CD14-positive monocyte (primary cell): ENCODE data around the gene GKN1. TPM values are rescaled to one million over a fixed set of nuclear protein-coding genes. Genes with fewer than 3 reads are reported as not detected.

Experiments used
- DNase-seq, 3 donors: peaks; one replicate each; pipeline ENCODE4 v3.0.0-alpha.2; 2011 to 2022
- H2AFZ ChIP-seq: 2 replicates; pipeline ENCODE4 v1.6.0; 2012; ENCODE audit warnings: mild to moderate bottlenecking, low read depth, low read length, inconsistent platforms; ENCODE audit not compliant: insufficient read depth, poor library complexity, severe bottlenecking
- H3K27ac ChIP-seq, 2 donors: 1 replicate in 1 of 2; 2 replicates in 1 of 2; pipeline ENCODE4 v1.5.1; 2012 to 2013; ENCODE audit warnings: low read length in 2 of 2, control low read depth in 1 of 2, inconsistent platforms in 1 of 2, low read depth in 1 of 2, mild to moderate bottlenecking in 1 of 2
- H3K27me3 ChIP-seq, 2 donors: one replicate each; pipeline versions ENCODE4 v1.6.0 to v1.6.1; 2011 to 2013; ENCODE audit warnings: low read length in 2 of 2; ENCODE audit not compliant: control insufficient read depth in 2 of 2, insufficient read depth in 2 of 2
- H3K36me3 ChIP-seq, 2 donors: replicated peaks in 1 of 2; 1 replicate in 1 of 2; 2 replicates in 1 of 2; pipeline versions ENCODE4 v1.5.1 to v1.6.1; 2012 to 2013; ENCODE audit warnings: low read length in 2 of 2, control low read depth in 1 of 2, inconsistent platforms in 1 of 2, mild to moderate bottlenecking in 1 of 2; ENCODE audit not compliant: insufficient read depth in 2 of 2, control insufficient read depth in 1 of 2
- H3K4me1 ChIP-seq, 2 donors: 1 replicate in 1 of 2; 2 replicates in 1 of 2; pipeline versions ENCODE4 v1.5.1 to v1.6.1; 2012 to 2013; ENCODE audit warnings: low read length in 2 of 2, control low read depth in 1 of 2, inconsistent platforms in 1 of 2, mild to moderate bottlenecking in 1 of 2, moderate library complexity in 1 of 2; ENCODE audit not compliant: insufficient read depth in 2 of 2, control insufficient read depth in 1 of 2
- H3K4me2 ChIP-seq: replicated peaks from 2 replicates; pipeline ENCODE3; 2012; ENCODE audit warnings: low read length, moderate library complexity, mild to moderate bottlenecking; ENCODE audit not compliant: poor library complexity, severe bottlenecking; ENCODE audit errors: extremely low read depth
- H3K4me3 ChIP-seq, 3 experiments: fragments of 200-600 bp in 1 of 3; sonication (generic) in 1 of 3; replicated peaks in 1 of 3; 1 replicate in 2 of 3; 2 replicates in 1 of 3; pipeline ENCODE4 v1.5.1; 2011 to 2013; ENCODE audit warnings: low read length in 3 of 3, mild to moderate bottlenecking in 3 of 3, control low read depth in 2 of 3, low read depth in 2 of 3, inconsistent platforms in 1 of 3, moderate library complexity in 1 of 3
- H3K79me2 ChIP-seq: 2 replicates; pipeline ENCODE4 v1.6.0; 2012; ENCODE audit warnings: mild to moderate bottlenecking, control low read depth, inconsistent platforms, low read length, moderate library complexity; ENCODE audit not compliant: insufficient read depth
- H3K9ac ChIP-seq: 2 replicates; pipeline ENCODE4 v1.6.0; 2017; ENCODE audit warnings: low read length, mild to moderate bottlenecking; ENCODE audit not compliant: insufficient read depth, poor library complexity, severe bottlenecking
- H3K9me3 ChIP-seq, 2 donors: replicated peaks in 1 of 2; 1 replicate in 1 of 2; 2 replicates in 1 of 2; pipeline versions ENCODE4 v1.5.1 to v1.6.1; 2012 to 2013; ENCODE audit warnings: low read length in 2 of 2, control low read depth in 1 of 2; ENCODE audit not compliant: control insufficient read depth in 1 of 2, insufficient read depth in 1 of 2
- H4K20me1 ChIP-seq: 2 replicates; pipeline ENCODE4 v1.6.0; 2012; ENCODE audit warnings: mild to moderate bottlenecking, low read length, control low read depth, moderate library complexity; ENCODE audit not compliant: insufficient read depth
- H3K27ac Mint-ChIP-seq, 7 donors: one replicate each; pipeline ENCODE4 v1.8.0; 2020; ENCODE audit warnings: mild to moderate bottlenecking in 7 of 7, mixed read lengths in 7 of 7, moderate library complexity in 6 of 7, inconsistent platforms in 2 of 7
- H3K27me3 Mint-ChIP-seq, 3 donors: one replicate each; pipeline ENCODE4 v1.8.0; 2021 to 2022; ENCODE audit warnings: low read depth in 3 of 3, mild to moderate bottlenecking in 3 of 3, mixed read lengths in 3 of 3, moderate library complexity in 3 of 3, inconsistent platforms in 1 of 3
- H3K36me3 Mint-ChIP-seq, 2 donors: one replicate each; pipeline ENCODE4 v1.8.0; 2020; ENCODE audit warnings: mixed read lengths in 2 of 2, inconsistent platforms in 1 of 2, mild to moderate bottlenecking in 1 of 2
- H3K4me1 Mint-ChIP-seq: one replicate; pipeline ENCODE4 v1.8.0; 2020; ENCODE audit warnings: mild to moderate bottlenecking, mixed read lengths
- H3K4me3 Mint-ChIP-seq, 2 donors: one replicate each; pipeline ENCODE4 v1.8.0; 2020; ENCODE audit warnings: mild to moderate bottlenecking in 2 of 2, mixed read lengths in 2 of 2, moderate library complexity in 1 of 2
- H3K9me3 Mint-ChIP-seq, 7 donors: one replicate each; pipeline ENCODE4 v1.8.0; 2020 to 2022; ENCODE audit warnings: mixed read lengths in 7 of 7, mild to moderate bottlenecking in 6 of 7, moderate library complexity in 6 of 7, inconsistent platforms in 2 of 7
- WGBS: methylation state at CpG from one replicate; pipeline ENCODE4 v1.1.5; 2013; ENCODE audit warnings: missing lambda C conversion rate; ENCODE audit not compliant: insufficient coverage; 5-methylcytosine and 5-hydroxymethylcytosine counted together
- intact Hi-C, 2 donors: fragments of 100-400 bp; cut with micrococcal nuclease; formaldehyde crosslinking; loops; one replicate each; pipeline versions ENCODE4 v1.15.0 to v1.15.1; 2023
- polyA plus RNA-seq, 3 donors: library from polyadenylated mRNA; depleted of rRNA in 1 of 3; unstranded in 2 of 3; stranded (reverse) in 1 of 3; fragments of 300-500 nt in 2 of 3; fragments of >200 nt in 1 of 3; fragmentation: Illumina TruSeq in 2 of 3; gene quantifications; 1 replicate in 2 of 3; 2 replicates in 1 of 3; pipeline ENCODE4 v1.2.3, GENCODE V29; 2012 to 2021
- TF ChIP-seq, protein P1 (sequence below): fragments of 200-600 bp; IDR thresholded peaks from one replicate; pipeline ENCODE4 v1.8.0; 2022; ENCODE audit warnings: antibody characterized with exemption, mild to moderate bottlenecking

Gene GKN1
- polyA plus RNA-seq, 3 donors, result not detected

DNA sequence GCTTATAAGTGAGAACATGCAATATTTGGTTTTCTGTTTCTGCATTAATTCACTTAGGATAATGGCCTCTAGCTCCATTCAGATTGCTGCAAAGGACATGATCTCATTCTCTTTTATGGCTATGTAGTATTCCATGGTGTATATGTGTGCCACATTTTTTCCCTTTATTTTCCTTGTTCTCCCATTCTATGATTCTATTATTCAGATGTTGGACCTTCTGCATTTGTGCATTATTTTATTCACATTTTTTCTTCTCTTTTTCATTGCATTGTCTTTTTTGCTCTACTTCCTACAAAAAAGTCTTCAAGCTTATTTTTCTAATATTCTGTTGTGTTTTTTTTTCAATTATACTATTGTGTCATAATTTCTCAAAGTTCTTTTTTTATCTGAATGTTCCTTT lies 27.4 kb downstream of the GKN1 start:
- no peaks in the 10 kb centered on the region for H4K20me1 ChIP-seq
- H3K9me3 ChIP-seq, result no peaks in the 10 kb centered on the region
- peaks cover 10 to 21% (median 18%) of the 10 kb centered on the region in 7 donors for H3K9me3 Mint-ChIP-seq
- H3K9ac ChIP-seq, result no peak overlapping the region
- no peak overlapping the region for H3K4me2 ChIP-seq
- no peaks in the 10 kb centered on the region for H3K4me1 ChIP-seq
- TF ChIP-seq, protein P1, sequence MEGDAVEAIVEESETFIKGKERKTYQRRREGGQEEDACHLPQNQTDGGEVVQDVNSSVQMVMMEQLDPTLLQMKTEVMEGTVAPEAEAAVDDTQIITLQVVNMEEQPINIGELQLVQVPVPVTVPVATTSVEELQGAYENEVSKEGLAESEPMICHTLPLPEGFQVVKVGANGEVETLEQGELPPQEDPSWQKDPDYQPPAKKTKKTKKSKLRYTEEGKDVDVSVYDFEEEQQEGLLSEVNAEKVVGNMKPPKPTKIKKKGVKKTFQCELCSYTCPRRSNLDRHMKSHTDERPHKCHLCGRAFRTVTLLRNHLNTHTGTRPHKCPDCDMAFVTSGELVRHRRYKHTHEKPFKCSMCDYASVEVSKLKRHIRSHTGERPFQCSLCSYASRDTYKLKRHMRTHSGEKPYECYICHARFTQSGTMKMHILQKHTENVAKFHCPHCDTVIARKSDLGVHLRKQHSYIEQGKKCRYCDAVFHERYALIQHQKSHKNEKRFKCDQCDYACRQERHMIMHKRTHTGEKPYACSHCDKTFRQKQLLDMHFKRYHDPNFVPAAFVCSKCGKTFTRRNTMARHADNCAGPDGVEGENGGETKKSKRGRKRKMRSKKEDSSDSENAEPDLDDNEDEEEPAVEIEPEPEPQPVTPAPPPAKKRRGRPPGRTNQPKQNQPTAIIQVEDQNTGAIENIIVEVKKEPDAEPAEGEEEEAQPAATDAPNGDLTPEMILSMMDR, result no peak
- H3K27ac ChIP-seq, result no peak overlapping the region
- no peaks in the 10 kb centered on the region for H3K36me3 Mint-ChIP-seq
- intact Hi-C loops, result no loop called here
- H2AFZ ChIP-seq, result no peak overlapping the region
- H3K36me3 ChIP-seq, result no peaks in the 10 kb centered on the region
- no peak for DNase-seq
- no peaks in the 10 kb centered on the region for H3K27me3 ChIP-seq
- no peak overlapping the region for H3K4me3 ChIP-seq
- H3K4me1 Mint-ChIP-seq, result no peaks in the 10 kb centered on the region
- no peak overlapping the region for H3K27ac Mint-ChIP-seq
- peaks cover 1 to 5% (median 2%) of the 10 kb centered on the region in 3 donors for H3K27me3 Mint-ChIP-seq
- no peak overlapping the region for H3K4me3 Mint-ChIP-seq
- no peaks in the 10 kb centered on the region for H3K79me2 ChIP-seq

DNA sequence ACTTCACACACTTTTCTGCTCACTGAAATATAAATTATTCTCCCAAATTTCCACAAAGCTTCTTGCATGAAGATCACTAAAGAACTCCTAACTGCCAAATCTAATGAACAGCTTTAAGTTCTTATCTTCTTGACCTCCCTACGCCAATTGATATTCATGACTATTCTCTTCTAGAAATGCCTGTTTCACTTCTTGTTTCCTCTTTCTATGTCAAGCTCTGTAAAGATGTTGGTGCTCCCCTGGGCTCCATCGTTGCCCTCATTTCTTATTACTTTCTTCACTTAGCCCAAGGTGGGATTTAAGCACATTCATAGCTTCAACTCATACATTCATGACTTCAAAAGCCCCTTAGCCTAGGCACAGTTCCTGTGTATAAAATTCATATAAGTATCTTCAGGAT lies 29.3 kb downstream of the GKN1 start:
- H3K36me3 ChIP-seq, result no peaks in the 10 kb centered on the region
- Mint-ChIP-seq H3K4me3 (no peak overlapping the region), H3K36me3 (no peaks in the 10 kb centered on the region), H3K27me3 (peaks cover 1 to 3% (median 2%) of the 10 kb centered on the region in 3 donors), H3K4me1 (no peaks in the 10 kb centered on the region), H3K27ac (no peak overlapping the region), H3K9me3 (peaks cover 10 to 21% (median 18%) of the 10 kb centered on the region in 7 donors)
- no peaks in the 10 kb centered on the region for H3K79me2 ChIP-seq
- no peaks in the 10 kb centered on the region for H3K27me3 ChIP-seq
- DNase-seq, result no peak
- no peaks in the 10 kb centered on the region for H3K4me1 ChIP-seq
- TF ChIP-seq, protein P1, result no peak
- no peak overlapping the region for H3K9ac ChIP-seq
- no peak overlapping the region for H3K4me3 ChIP-seq
- H4K20me1 ChIP-seq, result no peaks in the 10 kb centered on the region
- no peaks in the 10 kb centered on the region for H3K9me3 ChIP-seq
- intact Hi-C loops, result no loop called here
- no peak overlapping the region for H3K27ac ChIP-seq
- WGBS, result 86% methylated on average over 1 of the region's 2 CpGs
- H2AFZ ChIP-seq, result no peak overlapping the region
- H3K4me2 ChIP-seq, result no peak overlapping the region
